Measurements from ENCODE around the gene ROR1. TPM values are rescaled to one million over a fixed set of nuclear protein-coding genes. Genes with fewer than 3 reads are reported as not detected.

Gene ROR1
- total and polyA plus RNA-seq, 2 of the 13 experiments (the other 11 are each of a cell fraction or from before 2014, with no cell fraction given) = 0.58 to 2.3 TPM

DNA sequence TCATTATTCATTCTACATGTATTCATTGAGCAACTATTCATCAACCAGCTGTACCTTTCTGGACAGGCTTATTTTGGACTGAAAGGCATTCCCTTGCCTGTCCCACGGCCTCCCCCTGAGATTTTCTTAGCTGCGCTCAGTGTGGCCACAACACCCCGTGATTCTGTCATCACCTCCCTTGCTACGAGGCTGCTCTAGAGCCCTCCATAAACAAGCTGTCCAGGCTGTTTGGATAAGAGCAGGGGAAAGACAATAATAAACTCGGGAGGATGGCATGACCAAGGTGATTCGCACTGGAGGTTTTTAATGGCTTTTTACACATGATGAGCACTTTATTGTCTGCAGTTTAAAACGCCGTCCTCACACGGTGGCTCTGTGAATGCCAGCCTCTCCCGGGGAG is 139.7 kb downstream of the ROR1 start:
- BruUV-seq (replicated peaks) = no TSS peak
- H3K4me1 ChIP-seq (ENCODE audit: insufficient read depth, low read length) = peaks cover 13% of the 10 kb centered on the region
- no peaks in the 10 kb centered on the region for H4K20me1 ChIP-seq (ENCODE audit: insufficient read depth, low read length)
- no peak overlapping the region for H3K4me3 ChIP-seq (replicated peaks in 1 of 3; ENCODE audit: insufficient read depth in 1 of 3, low read depth in 2 of 3, low read length in 3 of 3)
- DNase-seq (ENCODE audit: low spot score) = no peak
- no peaks in the 10 kb centered on the region for H3K79me2 ChIP-seq (ENCODE audit: insufficient read depth, low read length)
- ATAC-seq = no peak
- no peak overlapping the region for H3K9ac ChIP-seq (ENCODE audit: insufficient read depth, low read depth, low read length)
- 60% methylated on average over 10 of the region's 10 CpGs for WGBS (ENCODE audit: low lambda C conversion rate)
- H3K9me3 ChIP-seq (ENCODE audit: low read length) = no peaks in the 10 kb centered on the region
- no peaks in the 10 kb centered on the region for H3K36me3 ChIP-seq (replicated peaks in 1 of 2; ENCODE audit: control insufficient read depth in 1 of 2, insufficient read depth in 2 of 2, low read length in 2 of 2)
- no peak overlapping the region for H3K4me2 ChIP-seq (ENCODE audit: low read depth, low read length)
- intact Hi-C loops (cut with micrococcal nuclease; ENCODE audit: unreplicated experiment) = loop anchor here (10.0 kb wide), 1 partner anchor 331 kb away; no protein-coding TSS in a partner anchor
- H3K27me3 ChIP-seq (ENCODE audit: control insufficient read depth in 1 of 2, insufficient read depth in 2 of 2, low read length in 2 of 2) = no peaks in the 10 kb centered on the region
- H2AFZ ChIP-seq (ENCODE audit: low read length) = no peak overlapping the region
- no peak for FAIRE-seq
- H3K27ac ChIP-seq (ENCODE audit: extremely low read length, insufficient read depth, low read length) = no peak overlapping the region
- in situ Hi-C loops (cut with HindIII; ENCODE audit: extremely low pct_ligation_motif_present, low pct_unique_long_range_greater_than_20kb) = loop anchor here (25.0 kb wide), 2 partner anchors 226 to 301 kb away; no protein-coding TSS in a partner anchor
- ChIA-PET CTCF (ENCODE audit: low intra/inter-chr PET ratio, low total read pairs) (no interaction called here), POLR2A (no interaction called here)
- TF ChIP-seq ZSCAN25 (CRISPR knock-in tag; IDR thresholded peaks at IDR 0.05) (no peak), NCOA2 (CRISPR knock-in tag; IDR thresholded peaks at IDR 0.05) (no peak), ZBTB7B (CRISPR knock-in tag; IDR thresholded peaks at IDR 0.05) (no peak), KDM1A (CRISPR knock-in tag; IDR thresholded peaks at IDR 0.05) (no peak), ZNF34 (CRISPR knock-in tag; IDR thresholded peaks at IDR 0.05; ENCODE audit: borderline replicate concordance) (no peak), KAT2B (IDR thresholded peaks at IDR 0.05; ENCODE audit: borderline replicate concordance, low read depth, low read length) (no peak), ZNF224 (CRISPR knock-in tag; IDR thresholded peaks at IDR 0.05) (no peak), YEATS2 (CRISPR knock-in tag; IDR thresholded peaks at IDR 0.05; ENCODE audit: borderline replicate concordance) (no peak), ZNF546 (CRISPR knock-in tag; conservative IDR thresholded peaks at IDR 0.05) (no peak)
- TF ChIP-seq, protein P1, sequence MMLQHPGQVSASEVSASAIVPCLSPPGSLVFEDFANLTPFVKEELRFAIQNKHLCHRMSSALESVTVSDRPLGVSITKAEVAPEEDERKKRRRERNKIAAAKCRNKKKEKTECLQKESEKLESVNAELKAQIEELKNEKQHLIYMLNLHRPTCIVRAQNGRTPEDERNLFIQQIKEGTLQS (CRISPR knock-in tag; IDR thresholded peaks at IDR 0.05) = no peak
- TF ChIP-seq, protein P2, sequence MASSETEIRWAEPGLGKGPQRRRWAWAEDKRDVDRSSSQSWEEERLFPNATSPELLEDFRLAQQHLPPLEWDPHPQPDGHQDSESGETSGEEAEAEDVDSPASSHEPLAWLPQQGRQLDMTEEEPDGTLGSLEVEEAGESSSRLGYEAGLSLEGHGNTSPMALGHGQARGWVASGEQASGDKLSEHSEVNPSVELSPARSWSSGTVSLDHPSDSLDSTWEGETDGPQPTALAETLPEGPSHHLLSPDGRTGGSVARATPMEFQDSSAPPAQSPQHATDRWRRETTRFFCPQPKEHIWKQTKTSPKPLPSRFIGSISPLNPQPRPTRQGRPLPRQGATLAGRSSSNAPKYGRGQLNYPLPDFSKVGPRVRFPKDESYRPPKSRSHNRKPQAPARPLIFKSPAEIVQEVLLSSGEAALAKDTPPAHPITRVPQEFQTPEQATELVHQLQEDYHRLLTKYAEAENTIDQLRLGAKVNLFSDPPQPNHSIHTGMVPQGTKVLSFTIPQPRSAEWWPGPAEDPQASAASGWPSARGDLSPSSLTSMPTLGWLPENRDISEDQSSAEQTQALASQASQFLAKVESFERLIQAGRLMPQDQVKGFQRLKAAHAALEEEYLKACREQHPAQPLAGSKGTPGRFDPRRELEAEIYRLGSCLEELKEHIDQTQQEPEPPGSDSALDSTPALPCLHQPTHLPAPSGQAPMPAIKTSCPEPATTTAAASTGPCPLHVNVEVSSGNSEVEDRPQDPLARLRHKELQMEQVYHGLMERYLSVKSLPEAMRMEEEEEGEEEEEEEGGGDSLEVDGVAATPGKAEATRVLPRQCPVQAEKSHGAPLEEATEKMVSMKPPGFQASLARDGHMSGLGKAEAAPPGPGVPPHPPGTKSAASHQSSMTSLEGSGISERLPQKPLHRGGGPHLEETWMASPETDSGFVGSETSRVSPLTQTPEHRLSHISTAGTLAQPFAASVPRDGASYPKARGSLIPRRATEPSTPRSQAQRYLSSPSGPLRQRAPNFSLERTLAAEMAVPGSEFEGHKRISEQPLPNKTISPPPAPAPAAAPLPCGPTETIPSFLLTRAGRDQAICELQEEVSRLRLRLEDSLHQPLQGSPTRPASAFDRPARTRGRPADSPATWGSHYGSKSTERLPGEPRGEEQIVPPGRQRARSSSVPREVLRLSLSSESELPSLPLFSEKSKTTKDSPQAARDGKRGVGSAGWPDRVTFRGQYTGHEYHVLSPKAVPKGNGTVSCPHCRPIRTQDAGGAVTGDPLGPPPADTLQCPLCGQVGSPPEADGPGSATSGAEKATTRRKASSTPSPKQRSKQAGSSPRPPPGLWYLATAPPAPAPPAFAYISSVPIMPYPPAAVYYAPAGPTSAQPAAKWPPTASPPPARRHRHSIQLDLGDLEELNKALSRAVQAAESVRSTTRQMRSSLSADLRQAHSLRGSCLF (CRISPR knock-in tag; IDR thresholded peaks at IDR 0.05; ENCODE audit: borderline replicate concordance) = no peak
- TF ChIP-seq, protein P3, sequence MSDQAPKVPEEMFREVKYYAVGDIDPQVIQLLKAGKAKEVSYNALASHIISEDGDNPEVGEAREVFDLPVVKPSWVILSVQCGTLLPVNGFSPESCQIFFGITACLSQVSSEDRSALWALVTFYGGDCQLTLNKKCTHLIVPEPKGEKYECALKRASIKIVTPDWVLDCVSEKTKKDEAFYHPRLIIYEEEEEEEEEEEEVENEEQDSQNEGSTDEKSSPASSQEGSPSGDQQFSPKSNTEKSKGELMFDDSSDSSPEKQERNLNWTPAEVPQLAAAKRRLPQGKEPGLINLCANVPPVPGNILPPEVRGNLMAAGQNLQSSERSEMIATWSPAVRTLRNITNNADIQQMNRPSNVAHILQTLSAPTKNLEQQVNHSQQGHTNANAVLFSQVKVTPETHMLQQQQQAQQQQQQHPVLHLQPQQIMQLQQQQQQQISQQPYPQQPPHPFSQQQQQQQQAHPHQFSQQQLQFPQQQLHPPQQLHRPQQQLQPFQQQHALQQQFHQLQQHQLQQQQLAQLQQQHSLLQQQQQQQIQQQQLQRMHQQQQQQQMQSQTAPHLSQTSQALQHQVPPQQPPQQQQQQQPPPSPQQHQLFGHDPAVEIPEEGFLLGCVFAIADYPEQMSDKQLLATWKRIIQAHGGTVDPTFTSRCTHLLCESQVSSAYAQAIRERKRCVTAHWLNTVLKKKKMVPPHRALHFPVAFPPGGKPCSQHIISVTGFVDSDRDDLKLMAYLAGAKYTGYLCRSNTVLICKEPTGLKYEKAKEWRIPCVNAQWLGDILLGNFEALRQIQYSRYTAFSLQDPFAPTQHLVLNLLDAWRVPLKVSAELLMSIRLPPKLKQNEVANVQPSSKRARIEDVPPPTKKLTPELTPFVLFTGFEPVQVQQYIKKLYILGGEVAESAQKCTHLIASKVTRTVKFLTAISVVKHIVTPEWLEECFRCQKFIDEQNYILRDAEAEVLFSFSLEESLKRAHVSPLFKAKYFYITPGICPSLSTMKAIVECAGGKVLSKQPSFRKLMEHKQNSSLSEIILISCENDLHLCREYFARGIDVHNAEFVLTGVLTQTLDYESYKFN (CRISPR knock-in tag; conservative IDR thresholded peaks at IDR 0.05) = no peak
- TF ChIP-seq, protein P4, sequence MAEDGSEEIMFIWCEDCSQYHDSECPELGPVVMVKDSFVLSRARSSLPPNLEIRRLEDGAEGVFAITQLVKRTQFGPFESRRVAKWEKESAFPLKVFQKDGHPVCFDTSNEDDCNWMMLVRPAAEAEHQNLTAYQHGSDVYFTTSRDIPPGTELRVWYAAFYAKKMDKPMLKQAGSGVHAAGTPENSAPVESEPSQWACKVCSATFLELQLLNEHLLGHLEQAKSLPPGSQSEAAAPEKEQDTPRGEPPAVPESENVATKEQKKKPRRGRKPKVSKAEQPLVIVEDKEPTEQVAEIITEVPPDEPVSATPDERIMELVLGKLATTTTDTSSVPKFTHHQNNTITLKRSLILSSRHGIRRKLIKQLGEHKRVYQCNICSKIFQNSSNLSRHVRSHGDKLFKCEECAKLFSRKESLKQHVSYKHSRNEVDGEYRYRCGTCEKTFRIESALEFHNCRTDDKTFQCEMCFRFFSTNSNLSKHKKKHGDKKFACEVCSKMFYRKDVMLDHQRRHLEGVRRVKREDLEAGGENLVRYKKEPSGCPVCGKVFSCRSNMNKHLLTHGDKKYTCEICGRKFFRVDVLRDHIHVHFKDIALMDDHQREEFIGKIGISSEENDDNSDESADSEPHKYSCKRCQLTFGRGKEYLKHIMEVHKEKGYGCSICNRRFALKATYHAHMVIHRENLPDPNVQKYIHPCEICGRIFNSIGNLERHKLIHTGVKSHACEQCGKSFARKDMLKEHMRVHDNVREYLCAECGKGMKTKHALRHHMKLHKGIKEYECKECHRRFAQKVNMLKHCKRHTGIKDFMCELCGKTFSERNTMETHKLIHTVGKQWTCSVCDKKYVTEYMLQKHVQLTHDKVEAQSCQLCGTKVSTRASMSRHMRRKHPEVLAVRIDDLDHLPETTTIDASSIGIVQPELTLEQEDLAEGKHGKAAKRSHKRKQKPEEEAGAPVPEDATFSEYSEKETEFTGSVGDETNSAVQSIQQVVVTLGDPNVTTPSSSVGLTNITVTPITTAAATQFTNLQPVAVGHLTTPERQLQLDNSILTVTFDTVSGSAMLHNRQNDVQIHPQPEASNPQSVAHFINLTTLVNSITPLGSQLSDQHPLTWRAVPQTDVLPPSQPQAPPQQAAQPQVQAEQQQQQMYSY (CRISPR knock-in tag; IDR thresholded peaks at IDR 0.05) = no peak

Measured in HepG2 (cell line).